K562 (cell line): Measurements from ENCODE around the gene ADTRP. TPM values are rescaled to one million over a fixed set of nuclear protein-coding genes. Genes with fewer than 3 reads are reported as not detected.

Experiments used
- ATAC-seq: fragments of 200-7000 bp; cut with Tn5 transposase; 3 replicates; pipeline ENCODE4 v1.9.1; 2020; ENCODE audit warnings: moderate library complexity
- BruUV-seq: library from RNA; stranded (reverse); fragments of 400-500 nt; replicated peaks from 2 replicates; lab custom pipeline; 2021; lab: Mats Ljungman, UMichigan
- CTCF ChIA-PET: fragments of 300-600 bp; formaldehyde crosslinking; extraction: SDS; loops from one replicate; lab custom pipeline; 2021; ENCODE audit warnings: low intra/inter-chr PET ratio; lab: Yijun Ruan, JAX
- POLR2A ChIA-PET: fragments of 300-600, 350-650 bp; sonication (Branson Sonifier 250); formaldehyde crosslinking; extraction: SDS; loops from one replicate; lab custom pipeline; 2021; ENCODE audit warnings: antibody characterized with exemption, inconsistent platforms; lab: Yijun Ruan, JAX
- DNase-seq, 4 experiments: peaks; one replicate each; pipeline versions ENCODE4 v3.0.0 to v3.0.0-alpha.2; 2011 to 2018; ENCODE audit warnings: low spot score in 3 of 4, mixed read lengths in 3 of 4; ENCODE audit errors: extremely low read depth in 1 of 4
- FAIRE-seq: peaks from 2 replicates; lab custom pipeline; 2011; peaks lifted over from hg19 to GRCh38; lab: Jason Lieb, UNC
- H2AFZ ChIP-seq: 2 replicates; pipeline ENCODE4 v1.6.0; 2011; ENCODE audit warnings: low read depth, low read length, control low read depth, inconsistent platforms
- H3K27ac ChIP-seq: fragments of 200-600 bp; 3 replicates; pipeline ENCODE4 v1.8.0; 2011; ENCODE audit warnings: low read depth, mild to moderate bottlenecking, control low read depth, inconsistent platforms, low read length, moderate library complexity, mixed read lengths; ENCODE audit errors: extremely low read depth
- H3K27me3 ChIP-seq, 2 experiments: fragments of 300-600 bp in 1 of 2; 2 replicates in 1 of 2; 3 replicates in 1 of 2; pipeline versions ENCODE4 v1.6.0 to v1.8.0; 2011; ENCODE audit warnings: inconsistent platforms in 2 of 2, low read length in 2 of 2, mild to moderate bottlenecking in 1 of 2, mixed read lengths in 1 of 2, moderate library complexity in 1 of 2; ENCODE audit not compliant: control insufficient read depth in 2 of 2, insufficient read depth in 2 of 2
- H3K36me3 ChIP-seq: fragments of 300-600 bp; 3 replicates; pipeline ENCODE4 v1.8.0; 2011; ENCODE audit warnings: mild to moderate bottlenecking, low read length, inconsistent platforms; ENCODE audit not compliant: control insufficient read depth, insufficient read depth
- H3K4me1 ChIP-seq, 2 experiments: fragments of 200-600 bp in 1 of 2; replicated peaks in 1 of 2; 2 replicates in 1 of 2; 3 replicates in 1 of 2; pipeline versions ENCODE4 v1.5.1 to v1.8.0; 2011; ENCODE audit warnings: inconsistent platforms in 2 of 2, low read length in 2 of 2, mild to moderate bottlenecking in 1 of 2, mixed read lengths in 1 of 2, moderate library complexity in 1 of 2; ENCODE audit not compliant: control insufficient read depth in 2 of 2, insufficient read depth in 2 of 2
- H3K4me2 ChIP-seq: 2 replicates; pipeline ENCODE4 v1.6.1; 2011; ENCODE audit warnings: low read length, control low read depth, inconsistent platforms, mixed read lengths; ENCODE audit not compliant: insufficient read depth
- H3K4me3 ChIP-seq: fragments of 200-600 bp; sonication (generic), shearing (Covaris generic); 2 replicates; pipeline ENCODE4 v1.5.1; 2016; ENCODE audit warnings: control low read depth, inconsistent platforms
- H3K79me2 ChIP-seq: fragments of 200-600 bp; 3 replicates; pipeline ENCODE4 v1.8.0; 2011; ENCODE audit warnings: low read length, inconsistent platforms; ENCODE audit not compliant: control insufficient read depth, insufficient read depth
- H3K9ac ChIP-seq, 2 experiments: 2 replicates each; pipeline versions ENCODE4 v1.6.0 to v1.6.1; 2011; ENCODE audit warnings: low read depth in 2 of 2, low read length in 2 of 2, control low read depth in 1 of 2, inconsistent platforms in 1 of 2, mild to moderate bottlenecking in 1 of 2, mixed read lengths in 1 of 2; ENCODE audit not compliant: insufficient read depth in 1 of 2
- H3K9me1 ChIP-seq: one replicate; pipeline ENCODE4 v1.6.0; 2011; ENCODE audit warnings: inconsistent platforms, mild to moderate bottlenecking, low read length, moderate library complexity; ENCODE audit not compliant: control insufficient read depth, insufficient read depth
- H3K9me3 ChIP-seq: replicated peaks from 2 replicates; pipeline ENCODE4 v1.5.1; 2011; ENCODE audit warnings: low read depth, low read length, inconsistent platforms; ENCODE audit not compliant: control insufficient read depth, insufficient read depth
- H4K20me1 ChIP-seq: replicated peaks from 2 replicates; pipeline ENCODE4 v1.6.1; 2011; ENCODE audit warnings: low read length, inconsistent platforms, mixed read lengths; ENCODE audit not compliant: control insufficient read depth, insufficient read depth
- ESRRB ChIP-seq: fragments of 250-450 bp; sonication (Bioruptor Pico); IDR thresholded peaks from 2 replicates; pipeline ENCODE4 v1.5.0; 2020; ENCODE audit warnings: mild to moderate bottlenecking, moderate library complexity, borderline replicate concordance
- MAFG ChIP-seq: fragments of 450-650 bp; conservative IDR thresholded peaks from 2 replicates; pipeline ENCODE4 v1.6.1; 2016; ENCODE audit warnings: missing genetic modification characterization, missing compliant biosample characterization
- MLLT1 ChIP-seq, 2 experiments: fragments of 450-650 bp; IDR thresholded peaks; 2 replicates each; pipeline ENCODE4 v1.6.1; 2016
- NEUROD1 ChIP-seq: fragments of 150-350 bp; IDR thresholded peaks from 2 replicates; pipeline ENCODE4 v1.6.1; 2014; ENCODE audit warnings: borderline replicate concordance, low read length, low read depth; ENCODE audit not compliant: partially characterized antibody
- PCBP1 ChIP-seq: fragments of 200-400 bp; formaldehyde crosslinking; IDR thresholded peaks from 2 replicates; pipeline ENCODE4 v1.6.1; 2018; ENCODE audit warnings: mild to moderate bottlenecking, low read depth, low read length; ENCODE audit not compliant: poor library complexity, severe bottlenecking
- PHF8 ChIP-seq: fragments of 200-600 bp; sonication (generic); IDR thresholded peaks from 2 replicates; pipeline ENCODE4 v1.6.1; 2012; ENCODE audit warnings: mixed run types, mild to moderate bottlenecking, inconsistent platforms, low read length, moderate library complexity, borderline replicate concordance
- POLR2AphosphoS5 ChIP-seq: IDR thresholded peaks from 2 replicates; pipeline ENCODE4 v1.6.1; 2011; ENCODE audit warnings: mild to moderate bottlenecking, low read depth, low read length, moderate library complexity; ENCODE audit not compliant: control insufficient read depth, insufficient read depth
- ZFPM2 ChIP-seq: fragments of 250-450 bp; sonication (Bioruptor Pico); IDR thresholded peaks from 2 replicates; pipeline ENCODE4 v1.5.1; 2022; ENCODE audit warnings: mild to moderate bottlenecking
- ZNF511 ChIP-seq: sonication (generic); formaldehyde crosslinking; IDR thresholded peaks from 2 replicates; pipeline ENCODE4 v1.8.0; 2022; ENCODE audit warnings: mild to moderate bottlenecking, missing genetic modification reagents
- ZNF740 ChIP-seq, 3 experiments: fragments of 200-800 bp in 1 of 3; sonication (Bioruptor generic) in 1 of 3; sonication (generic) in 1 of 3; formaldehyde crosslinking in 1 of 3; IDR thresholded peaks; 2 replicates each; pipeline versions ENCODE4 v1.6.1 to v1.8.0; 2016 to 2022; ENCODE audit warnings: mild to moderate bottlenecking in 2 of 3, missing compliant biosample characterization in 2 of 3, missing genetic modification characterization in 2 of 3, missing genetic modification reagents in 1 of 3
- WGBS: fragments of 100-300 bp; shearing (Covaris generic); methylation state at CpG from one replicate; pipeline ENCODE4 v1.1.6; 2016; ENCODE audit warnings: low coverage, mixed read lengths; ENCODE audit not compliant: insufficient coverage; ENCODE audit errors: missing lambda C conversion rate; 5-methylcytosine and 5-hydroxymethylcytosine counted together
- in situ Hi-C: fragments of 300-500 bp; cut with MboI; formaldehyde crosslinking; loops from 4 replicates; pipeline ENCODE4 v1.15.0; 2018; ENCODE audit warnings: inconsistent platforms, mixed read lengths
- intact Hi-C: fragments of 100-400 bp; cut with micrococcal nuclease; formaldehyde crosslinking; loops from 2 replicates; pipeline ENCODE4 v1.14.2; 2022
- polyA plus RNA-seq, 8 experiments: library from polyadenylated mRNA; depleted of rRNA in 4 of 8; stranded (reverse) in 5 of 8; unstranded in 3 of 8; fragments of >200 nt; fragmentation: Nextera tagmentation in 2 of 8; fragmentation: Illumina TruSeq in 1 of 8; extraction: Ambion mirVana in 2 of 8; extraction: Trizol in 1 of 8; gene quantifications; 2 replicates each; pipeline versions ENCODE4 v1.2.1 to v1.2.3, GENCODE V29; 2011 to 2014; ENCODE audit warnings: inconsistent platforms in 1 of 8, missing spikeins in 1 of 8
- total RNA-seq, 7 experiments: library from RNA; depleted of rRNA in 6 of 7; stranded (reverse); fragments of >200 nt in 6 of 7; fragmentation: Illumina TruSeq in 2 of 7; extraction: Trizol in 2 of 7; gene quantifications; 2 replicates each; pipeline versions ENCODE4 v1.2.1 to v1.2.3, GENCODE V29; 2011 to 2021; ENCODE audit warnings: low replicate concordance in 1 of 7
- TF ChIP-seq, protein P1 (sequence below): fragments of 450-650 bp; formaldehyde crosslinking; IDR thresholded peaks from 2 replicates; pipeline ENCODE4 v1.4.0; 2020; ENCODE audit warnings: mild to moderate bottlenecking, moderate library complexity
- TF ChIP-seq, protein P2 (sequence below): fragments of 450-650 bp; IDR thresholded peaks from 2 replicates; pipeline ENCODE4 v1.6.1; 2014; ENCODE audit warnings: low read depth, mild to moderate bottlenecking, moderate library complexity, borderline replicate concordance

ADTRP gene
- total and polyA plus RNA-seq, 9 of the 15 experiments (the other 6 are each of a cell fraction or from before 2014, with no cell fraction given), result 7.4 to 24.0 (median 13.6) TPM

GRCh38 chr6:11761744-11762620 is 16.6 kb downstream of the ADTRP start:
- no peak overlapping the region for H3K9ac ChIP-seq
- intact Hi-C loops (no loop called here), in situ Hi-C loops (no loop called here)
- DNase-seq (no peak), ATAC-seq (no peak), FAIRE-seq (no peak)
- H2AFZ ChIP-seq, result no peak overlapping the region
- no peaks in the 10 kb centered on the region; the same call in 1 of the 2 replicates for H3K9me3 ChIP-seq
- BruUV-seq, result no TSS peak
- no peak overlapping the region for H3K4me2 ChIP-seq
- no peak overlapping the region for H3K27ac ChIP-seq
- H3K9me1 ChIP-seq, result no peaks in the 10 kb centered on the region
- H3K4me3 ChIP-seq, result no peak overlapping the region
- no peaks in the 10 kb centered on the region for H4K20me1 ChIP-seq
- peaks cover 0 to 29% of the 10 kb centered on the region in 2 experiments; a peak in 4 of 5 replicates for H3K4me1 ChIP-seq
- WGBS, result 76% methylated on average over 4 of the region's 4 CpGs
- no peaks in the 10 kb centered on the region for H3K79me2 ChIP-seq
- ChIA-PET POLR2A (no interaction called here), CTCF (interaction anchor here (0.6 kb wide), 1 partner anchor 193 kb away, joined by 4 read pairs; no protein-coding TSS in a partner anchor)
- H3K27me3 ChIP-seq, result no peaks in the 10 kb centered on the region
- no peaks in the 10 kb centered on the region for H3K36me3 ChIP-seq
- TF ChIP-seq MLLT1 (IDR thresholded peaks at IDR 0.05) (no peak), NEUROD1 (no peak), ZNF740 (CRISPR knock-in tag; IDR thresholded peaks at IDR 0.05) (no peak), ZNF740 (tag; IDR thresholded peaks at IDR 0.05) (no peak), ZFPM2 (CRISPR knock-in tag) (no peak), ESRRB (no peak), MAFG (tag) (no peak), PHF8 (no peak), ZNF511 (CRISPR knock-in tag) (no peak), POLR2AphosphoS5 (no peak), PCBP1 (no peak)
- TF ChIP-seq, protein P1, sequence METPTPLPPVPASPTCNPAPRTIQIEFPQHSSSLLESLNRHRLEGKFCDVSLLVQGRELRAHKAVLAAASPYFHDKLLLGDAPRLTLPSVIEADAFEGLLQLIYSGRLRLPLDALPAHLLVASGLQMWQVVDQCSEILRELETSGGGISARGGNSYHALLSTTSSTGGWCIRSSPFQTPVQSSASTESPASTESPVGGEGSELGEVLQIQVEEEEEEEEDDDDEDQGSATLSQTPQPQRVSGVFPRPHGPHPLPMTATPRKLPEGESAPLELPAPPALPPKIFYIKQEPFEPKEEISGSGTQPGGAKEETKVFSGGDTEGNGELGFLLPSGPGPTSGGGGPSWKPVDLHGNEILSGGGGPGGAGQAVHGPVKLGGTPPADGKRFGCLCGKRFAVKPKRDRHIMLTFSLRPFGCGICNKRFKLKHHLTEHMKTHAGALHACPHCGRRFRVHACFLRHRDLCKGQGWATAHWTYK, result no peak
- TF ChIP-seq, protein P2, sequence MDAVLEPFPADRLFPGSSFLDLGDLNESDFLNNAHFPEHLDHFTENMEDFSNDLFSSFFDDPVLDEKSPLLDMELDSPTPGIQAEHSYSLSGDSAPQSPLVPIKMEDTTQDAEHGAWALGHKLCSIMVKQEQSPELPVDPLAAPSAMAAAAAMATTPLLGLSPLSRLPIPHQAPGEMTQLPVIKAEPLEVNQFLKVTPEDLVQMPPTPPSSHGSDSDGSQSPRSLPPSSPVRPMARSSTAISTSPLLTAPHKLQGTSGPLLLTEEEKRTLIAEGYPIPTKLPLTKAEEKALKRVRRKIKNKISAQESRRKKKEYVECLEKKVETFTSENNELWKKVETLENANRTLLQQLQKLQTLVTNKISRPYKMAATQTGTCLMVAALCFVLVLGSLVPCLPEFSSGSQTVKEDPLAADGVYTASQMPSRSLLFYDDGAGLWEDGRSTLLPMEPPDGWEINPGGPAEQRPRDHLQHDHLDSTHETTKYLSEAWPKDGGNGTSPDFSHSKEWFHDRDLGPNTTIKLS, result no peak
